ENCODE results near the gene AKAP8L. TPM values are rescaled to one million over a fixed set of nuclear protein-coding genes. Genes with fewer than 3 reads are reported as not detected.
"Not testable (repeated sequence)": the region's sequence is repeated elsewhere in the genome, so short reads cannot be mapped to it uniquely, and the experiment has no call there.

Gene AKAP8L
- polyA plus RNA-seq, 1 of the 3 experiments (the other 2 are of a cell fraction): 44.7 TPM

GRCh38 chr19:15365264-15365663 is 53.5 kb downstream of the AKAP8L start:
- Histone ChIP-seq H2AFZ (ENCODE audit: low read depth) (no peak overlapping the region), H3K4me1 (ENCODE audit: control insufficient read depth in 1 of 2, insufficient read depth in 2 of 2, low read depth in 1 of 2, low read length in 1 of 2) (no peaks in the 10 kb centered on the region; a peak in 1 of 4 replicates), H3K9me2 (no peaks in the 10 kb centered on the region), H3F3A (replicated peaks; ENCODE audit: insufficient read depth) (no peaks in the 10 kb centered on the region), H3K79me2 (ENCODE audit: insufficient read depth) (peaks cover 13% of the 10 kb centered on the region; the same call in 1 of the 2 replicates), H4K20me1 (ENCODE audit: insufficient read depth) (no peaks in the 10 kb centered on the region), H3K4me3 (ENCODE audit: low read depth in 2 of 2, low read length in 1 of 2) (no peak overlapping the region), H3K27me3 (ENCODE audit: insufficient read depth) (no peaks in the 10 kb centered on the region), H3K36me3 (replicated peaks in 1 of 2; ENCODE audit: control insufficient read depth in 1 of 2, insufficient read depth in 2 of 2, low read length in 1 of 2) (peaks cover 11 to 53% of the 10 kb centered on the region in 2 experiments), H3K9me3 (no peaks in the 10 kb centered on the region), H3K27ac (ENCODE audit: low read depth in 2 of 2, low read length in 1 of 2) (no peak overlapping the region), H3K9ac (no peak overlapping the region), H3K4me2 (no peak overlapping the region)
- no peak for TF ChIP-seq PBX3 (IDR thresholded peaks at IDR 0.05)
- no peak for TF ChIP-seq TAF1 (IDR thresholded peaks at IDR 0.05; ENCODE audit: borderline replicate concordance, low read depth, low read length)
- no peak for TF ChIP-seq CTCF (IDR thresholded peaks at IDR 0.05)
- no peak for TF ChIP-seq MAX (IDR thresholded peaks at IDR 0.05; ENCODE audit: low read depth)
- TF ChIP-seq POLR2AphosphoS5 (IDR thresholded peaks at IDR 0.05; ENCODE audit: low read depth, low read length): no peak
- no peak for TF ChIP-seq NFIC (IDR thresholded peaks at IDR 0.05; ENCODE audit: borderline replicate concordance)
- TF ChIP-seq EP300 (IDR thresholded peaks at IDR 0.05; ENCODE audit: borderline replicate concordance in 1 of 2, low read depth in 1 of 2, low read length in 1 of 2): no peak
- TF ChIP-seq RFX5 (IDR thresholded peaks at IDR 0.05; ENCODE audit: low read length): no peak
- no peak for TF ChIP-seq GATA2 (CRISPR knock-in tag; IDR thresholded peaks at IDR 0.05)
- no peak for TF ChIP-seq RAD21 (IDR thresholded peaks at IDR 0.05; ENCODE audit: low read length)
- TF ChIP-seq NRF1 (IDR thresholded peaks at IDR 0.05; ENCODE audit: low read depth, low read length): no peak
- TF ChIP-seq SMC3 (IDR thresholded peaks at IDR 0.05; ENCODE audit: low read depth, low read length): no peak
- no peak for TF ChIP-seq ELF1 (IDR thresholded peaks at IDR 0.05)
- TF ChIP-seq TCF12 (IDR thresholded peaks at IDR 0.05): no peak
- TF ChIP-seq USF1 (IDR thresholded peaks at IDR 0.05; ENCODE audit: borderline replicate concordance, low read depth): no peak
- no peak for TF ChIP-seq MEF2A (IDR thresholded peaks at IDR 0.05; ENCODE audit: borderline replicate concordance, low read depth)
- no peak for TF ChIP-seq MXI1 (IDR thresholded peaks at IDR 0.05; ENCODE audit: low read depth, low read length)
- no peak for TF ChIP-seq YY1 (IDR thresholded peaks at IDR 0.05; ENCODE audit: low read depth)
- no peak for TF ChIP-seq GABPA (IDR thresholded peaks at IDR 0.05; ENCODE audit: low read depth)
- no peak for TF ChIP-seq FOXM1 (IDR thresholded peaks at IDR 0.05; ENCODE audit: low read depth)
- no peak for DNase-seq
- WGBS (ENCODE audit: low lambda C conversion rate): 80% methylated on average over 2 of the region's 6 CpGs
- CTCF ChIA-PET: no interaction called here
- POLR2A ChIA-PET: no interaction called here

GRCh38 chr19:15363791-15364190 is 55.0 kb downstream of the AKAP8L start:
- DNase-seq; H2AFZ ChIP-seq (ENCODE audit: low read depth); H3K9ac ChIP-seq; H4K20me1 ChIP-seq (ENCODE audit: insufficient read depth); H3K4me1 ChIP-seq (ENCODE audit: control insufficient read depth in 1 of 2, insufficient read depth in 2 of 2, low read depth in 1 of 2, low read length in 1 of 2); H3K4me2 ChIP-seq; H3K9me3 ChIP-seq; H3K27me3 ChIP-seq (ENCODE audit: insufficient read depth); H3K4me3 ChIP-seq (ENCODE audit: low read depth in 2 of 2, low read length in 1 of 2); CTCF ChIA-PET; H3K27ac ChIP-seq (ENCODE audit: low read depth in 2 of 2, low read length in 1 of 2); H3K9me2 ChIP-seq; H3F3A ChIP-seq (replicated peaks; ENCODE audit: insufficient read depth): not testable (repeated sequence)
- Histone ChIP-seq H3K36me3 (replicated peaks in 1 of 2; ENCODE audit: control insufficient read depth in 1 of 2, insufficient read depth in 2 of 2, low read length in 1 of 2) (peaks cover 22 to 46% of the 10 kb centered on the region in 2 experiments), H3K79me2 (ENCODE audit: insufficient read depth) (peaks cover 13% of the 10 kb centered on the region; the same call in 1 of the 2 replicates)
- WGBS (ENCODE audit: low lambda C conversion rate): 90% methylated on average over 3 of the region's 3 CpGs
- POLR2A ChIA-PET: interaction anchor here (0.7 kb wide), 1 partner anchor 98 kb away, joined by 3 read pairs; no protein-coding TSS in a partner anchor

- peaks cover 29 to 46% of the 10 kb centered on the region in 2 experiments for H3K36me3 ChIP-seq (replicated peaks in 1 of 2; ENCODE audit: control insufficient read depth in 1 of 2, insufficient read depth in 2 of 2, low read length in 1 of 2)
- H3K9me2 ChIP-seq; CTCF ChIA-PET; DNase-seq; H2AFZ ChIP-seq (ENCODE audit: low read depth); H3K4me3 ChIP-seq (ENCODE audit: low read depth in 2 of 2, low read length in 1 of 2); H3K4me1 ChIP-seq (ENCODE audit: control insufficient read depth in 1 of 2, insufficient read depth in 2 of 2, low read depth in 1 of 2, low read length in 1 of 2); H3F3A ChIP-seq (replicated peaks; ENCODE audit: insufficient read depth); H3K9ac ChIP-seq; H3K4me2 ChIP-seq; H3K9me3 ChIP-seq; H3K27me3 ChIP-seq (ENCODE audit: insufficient read depth); H3K27ac ChIP-seq (ENCODE audit: low read depth in 2 of 2, low read length in 1 of 2); H4K20me1 ChIP-seq (ENCODE audit: insufficient read depth); POLR2A ChIA-PET: not testable (repeated sequence)
- H3K79me2 ChIP-seq (ENCODE audit: insufficient read depth): peaks cover 13% of the 10 kb centered on the region; the same call in 1 of the 2 replicates
- 96% methylated on average over 4 of the region's 30 CpGs for WGBS (ENCODE audit: low lambda C conversion rate)
These were observed 55.7 kb downstream of the AKAP8L start for GRCh38 chr19:15363048-15363447.

All from SK-N-SH (cell line).